Neural crest cell (in vitro differentiated cells): Measurements from ENCODE around the gene TPT1. TPM values are rescaled to one million over a fixed set of nuclear protein-coding genes. Genes with fewer than 3 reads are reported as not detected.

Experiments
- DNase-seq: peaks from one replicate; pipeline ENCODE4 v3.0.0; 2021; ENCODE audit warnings: low read depth, mixed read lengths, low spot score
- H3K27ac Mint-ChIP-seq: one replicate; pipeline ENCODE4 v1.8.0; 2021; ENCODE audit warnings: mild to moderate bottlenecking, mixed read lengths; ENCODE audit not compliant: unreplicated experiment
- H3K27me3 Mint-ChIP-seq: 2 replicates; pipeline ENCODE4 v1.8.0; 2021; ENCODE audit warnings: low read depth, mild to moderate bottlenecking, mixed read lengths
- H3K36me3 Mint-ChIP-seq: 2 replicates; pipeline ENCODE4 v1.8.0; 2021; ENCODE audit warnings: low read depth, mild to moderate bottlenecking, mixed read lengths
- H3K4me1 Mint-ChIP-seq: 2 replicates; pipeline ENCODE4 v1.8.0; 2021; ENCODE audit warnings: mixed read lengths
- H3K4me3 Mint-ChIP-seq: one replicate; pipeline ENCODE4 v1.8.0; 2021; ENCODE audit warnings: mild to moderate bottlenecking, mixed read lengths
- H3K9me3 Mint-ChIP-seq: 2 replicates; pipeline ENCODE4 v1.8.0; 2021; ENCODE audit warnings: mixed read lengths
- total RNA-seq: library from RNA; stranded (reverse); gene quantifications from 2 replicates; pipeline ENCODE4 v1.2.1, GENCODE V29; 2021
- TF ChIP-seq, protein P1 (sequence below): fragments of 200-600 bp; sonication (generic); conservative IDR thresholded peaks from 2 replicates; pipeline ENCODE4 v1.5.0; 2021; ENCODE audit warnings: antibody characterized with exemption, mild to moderate bottlenecking

TPT1 gene
- total RNA-seq, 1 donor from 2014 or later = 2,364 TPM

- no peak for DNase-seq
- TF ChIP-seq, protein P1, sequence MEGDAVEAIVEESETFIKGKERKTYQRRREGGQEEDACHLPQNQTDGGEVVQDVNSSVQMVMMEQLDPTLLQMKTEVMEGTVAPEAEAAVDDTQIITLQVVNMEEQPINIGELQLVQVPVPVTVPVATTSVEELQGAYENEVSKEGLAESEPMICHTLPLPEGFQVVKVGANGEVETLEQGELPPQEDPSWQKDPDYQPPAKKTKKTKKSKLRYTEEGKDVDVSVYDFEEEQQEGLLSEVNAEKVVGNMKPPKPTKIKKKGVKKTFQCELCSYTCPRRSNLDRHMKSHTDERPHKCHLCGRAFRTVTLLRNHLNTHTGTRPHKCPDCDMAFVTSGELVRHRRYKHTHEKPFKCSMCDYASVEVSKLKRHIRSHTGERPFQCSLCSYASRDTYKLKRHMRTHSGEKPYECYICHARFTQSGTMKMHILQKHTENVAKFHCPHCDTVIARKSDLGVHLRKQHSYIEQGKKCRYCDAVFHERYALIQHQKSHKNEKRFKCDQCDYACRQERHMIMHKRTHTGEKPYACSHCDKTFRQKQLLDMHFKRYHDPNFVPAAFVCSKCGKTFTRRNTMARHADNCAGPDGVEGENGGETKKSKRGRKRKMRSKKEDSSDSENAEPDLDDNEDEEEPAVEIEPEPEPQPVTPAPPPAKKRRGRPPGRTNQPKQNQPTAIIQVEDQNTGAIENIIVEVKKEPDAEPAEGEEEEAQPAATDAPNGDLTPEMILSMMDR = no peak
- peaks cover 3% of the 10 kb centered on the region for H3K4me1 Mint-ChIP-seq
- H3K4me3 Mint-ChIP-seq = no peak overlapping the region
- H3K9me3 Mint-ChIP-seq = no peaks in the 10 kb centered on the region
- H3K27me3 Mint-ChIP-seq = no peaks in the 10 kb centered on the region
- H3K36me3 Mint-ChIP-seq = peaks cover 2% of the 10 kb centered on the region
- no peak overlapping the region for H3K27ac Mint-ChIP-seq
Measured at GRCh38 chr13:45297456-45298205, 43.4 kb downstream of the TPT1 start.

DNA sequence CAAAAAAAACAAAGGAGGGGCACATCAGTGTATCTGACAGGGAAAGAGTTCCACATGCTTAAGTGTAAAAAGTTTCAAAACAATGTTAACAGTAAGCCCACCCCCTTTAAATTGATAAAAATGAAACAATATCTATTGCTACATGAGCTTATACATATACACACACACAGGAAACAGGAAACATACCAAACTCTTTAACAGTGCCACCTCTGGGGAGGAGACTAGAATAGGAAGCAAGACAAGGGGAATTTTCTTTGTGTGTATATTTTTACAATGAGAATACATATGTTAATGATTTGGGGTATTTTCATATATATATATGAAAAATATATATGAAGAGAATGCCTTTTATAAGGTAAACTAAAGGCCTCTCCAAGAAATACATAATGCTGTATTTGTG, 44.7 kb downstream of the TPT1 start:
- Mint-ChIP-seq H3K27me3 (no peaks in the 10 kb centered on the region), H3K4me3 (no peak overlapping the region), H3K4me1 (no peaks in the 10 kb centered on the region), H3K27ac (no peak overlapping the region), H3K36me3 (peaks cover 2% of the 10 kb centered on the region), H3K9me3 (no peaks in the 10 kb centered on the region)
- DNase-seq = no peak
- TF ChIP-seq, protein P1 = no peak

DNA sequence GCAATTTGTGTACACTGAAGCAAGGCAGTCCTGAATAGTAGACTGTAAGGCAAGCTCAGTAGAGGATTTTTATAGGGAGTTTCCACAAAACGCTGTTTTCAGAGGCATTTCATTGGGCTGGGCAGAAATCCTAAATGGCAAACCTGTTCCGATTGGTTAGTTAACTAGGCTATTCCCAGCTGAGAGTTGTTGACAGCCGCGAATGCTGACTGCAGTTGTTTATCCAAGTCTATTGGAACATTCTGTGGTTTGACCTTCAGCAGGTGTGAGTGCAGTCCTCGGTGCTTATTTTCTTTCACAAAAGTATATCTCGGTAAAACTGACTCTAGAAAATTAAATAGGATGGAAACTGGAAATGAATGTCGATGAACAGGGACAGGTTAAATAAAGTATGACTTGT, 45.4 kb downstream of the TPT1 start:
- no peak overlapping the region for H3K4me3 Mint-ChIP-seq
- peaks cover 2% of the 10 kb centered on the region for H3K36me3 Mint-ChIP-seq
- H3K9me3 Mint-ChIP-seq = no peaks in the 10 kb centered on the region
- no peaks in the 10 kb centered on the region for H3K27me3 Mint-ChIP-seq
- H3K27ac Mint-ChIP-seq = no peak overlapping the region
- DNase-seq = no peak
- no peaks in the 10 kb centered on the region for H3K4me1 Mint-ChIP-seq
- TF ChIP-seq, protein P1 = no peak

GRCh38 chr13:45292176-45292575, 48.8 kb downstream of the TPT1 start:
- H3K27ac Mint-ChIP-seq = peak overlapping the region; percentile 36
- no peaks in the 10 kb centered on the region for H3K9me3 Mint-ChIP-seq
- H3K27me3 Mint-ChIP-seq = no peaks in the 10 kb centered on the region
- peaks cover 7% of the 10 kb centered on the region for H3K36me3 Mint-ChIP-seq
- no peak for DNase-seq
- TF ChIP-seq, protein P1 = no peak
- no peak overlapping the region for H3K4me3 Mint-ChIP-seq
- peaks cover 4% of the 10 kb centered on the region for H3K4me1 Mint-ChIP-seq

- TF ChIP-seq, protein P1 = no peak
- H3K36me3 Mint-ChIP-seq = peaks cover 7% of the 10 kb centered on the region
- no peak overlapping the region for H3K27ac Mint-ChIP-seq
- DNase-seq = no peak
- no peaks in the 10 kb centered on the region for H3K27me3 Mint-ChIP-seq
- H3K4me1 Mint-ChIP-seq = peaks cover 4% of the 10 kb centered on the region
- no peaks in the 10 kb centered on the region for H3K9me3 Mint-ChIP-seq
- no peak overlapping the region for H3K4me3 Mint-ChIP-seq
Measured at GRCh38 chr13:45289936-45290563, 50.9 kb downstream of the TPT1 start.

Other genes starting within 250 kb of the TPT1 start
- gene GTF2F2, start 220.7 kb downstream of the TPT1 start, total RNA-seq = 25.1 and 27.5 TPM in 2 replicates
- not detected in 2 replicates for gene KCTD4, start 140.1 kb downstream of the TPT1 start, total RNA-seq
- 14.0 and 15.4 TPM in 2 replicates for gene SLC25A30, start 77.2 kb upstream of the TPT1 start, total RNA-seq
- 19.1 and 19.3 TPM in 2 replicates for gene COG3, start 123.8 kb upstream of the TPT1 start, total RNA-seq